Thyroid gland (tissue), 4 donors: ENCODE results near the gene GLB1L3. TPM values are rescaled to one million over a fixed set of nuclear protein-coding genes. Genes with fewer than 3 reads are reported as not detected.

Experiments used
- DNase-seq, 2 donors: peaks; one replicate each; pipeline ENCODE4 v3.0.0-alpha.2; 2019
- H3K27ac ChIP-seq, 3 donors: fragments of 200-600 bp; sonication (generic); 1 replicate in 2 of 3; 2 replicates in 1 of 3; pipeline ENCODE4 v1.5.1; 2016 to 2019; ENCODE audit warnings: mild to moderate bottlenecking in 1 of 3, moderate library complexity in 1 of 3
- H3K27me3 ChIP-seq: fragments of 200-600 bp; sonication (generic); one replicate; pipeline ENCODE4 v1.5.1; 2019
- H3K36me3 ChIP-seq, 2 donors: fragments of 200-600 bp; sonication (generic); one replicate each; pipeline ENCODE4 v1.5.1; 2016 to 2019
- H3K4me1 ChIP-seq, 2 donors: fragments of 200-600 bp; sonication (generic); one replicate each; pipeline ENCODE4 v1.5.1; 2017 to 2019
- H3K4me3 ChIP-seq, 3 donors: fragments of 200-600 bp; sonication (generic); replicated peaks in 1 of 3; 1 replicate in 2 of 3; 2 replicates in 1 of 3; pipeline ENCODE4 v1.5.1; 2016; ENCODE audit warnings: mild to moderate bottlenecking in 1 of 3
- H3K9me3 ChIP-seq: fragments of 200-600 bp; sonication (generic); one replicate; pipeline ENCODE4 v1.5.1; 2017
- POLR2A ChIP-seq, 2 donors: fragments of 450-650 bp; IDR thresholded peaks; one replicate each; pipeline ENCODE4 v1.6.1; 2017; ENCODE audit warnings: antibody characterized with exemption in 2 of 2, mild to moderate bottlenecking in 2 of 2, moderate library complexity in 1 of 2
- WGBS, 2 donors: methylation state at CpG; one replicate each; pipeline ENCODE4 v1.1.5; 2017; 5-methylcytosine and 5-hydroxymethylcytosine counted together
- intact Hi-C: fragments of 100-400 bp; cut with DNase I; formaldehyde crosslinking; loops from one replicate; pipeline ENCODE4 v1.15.1; 2023
- total RNA-seq, 4 donors: library from RNA; depleted of rRNA; stranded (reverse); fragments of >200 nt; gene quantifications; one replicate each; pipeline ENCODE4 v1.2.3, GENCODE V29; 2016
- TF ChIP-seq, protein P1 (sequence below), 6 experiments: fragments of 200-600 bp in 3 of 6; fragments of 450-650 bp in 3 of 6; sonication (generic) in 3 of 6; IDR thresholded peaks; one replicate each; pipeline ENCODE4 v1.5.1; 2016 to 2019; ENCODE audit warnings: antibody characterized with exemption in 6 of 6, mild to moderate bottlenecking in 2 of 6, inconsistent platforms in 1 of 6, moderate library complexity in 1 of 6

GLB1L3 gene
- total RNA-seq, 4 donors from 2014 or later = 0.63 to 2.0 (median 0.94) TPM

DNA sequence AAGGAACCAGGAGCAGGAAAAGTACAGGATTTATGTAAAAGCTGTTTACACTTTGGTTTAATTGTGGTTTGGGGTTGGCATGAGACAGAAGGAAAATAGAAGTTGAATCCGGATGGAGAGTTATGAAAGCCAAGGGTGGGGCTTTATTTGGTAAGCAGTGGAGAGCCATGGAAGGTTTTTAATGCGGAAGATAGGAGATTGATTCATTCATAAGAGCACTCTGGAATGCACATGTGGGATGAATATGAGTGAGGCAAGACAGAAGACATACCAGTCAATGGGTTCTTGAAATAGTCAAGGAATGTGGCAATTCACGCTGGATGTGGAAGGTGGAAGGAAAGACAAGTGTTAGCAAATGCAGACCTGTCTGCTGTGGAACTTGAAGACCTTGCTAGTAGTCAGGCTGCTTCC lies 9.3 kb upstream of the GLB1L3 start:
- intact Hi-C loops = no loop called here
- no peaks in the 10 kb centered on the region for H3K4me1 ChIP-seq
- H3K9me3 ChIP-seq = no peaks in the 10 kb centered on the region
- 57 to 67% methylated on average over 3 of the region's 3 CpGs for WGBS, 2 donors
- no peak for TF ChIP-seq POLR2A (IDR thresholded peaks at IDR 0.05)
- TF ChIP-seq, protein P1, sequence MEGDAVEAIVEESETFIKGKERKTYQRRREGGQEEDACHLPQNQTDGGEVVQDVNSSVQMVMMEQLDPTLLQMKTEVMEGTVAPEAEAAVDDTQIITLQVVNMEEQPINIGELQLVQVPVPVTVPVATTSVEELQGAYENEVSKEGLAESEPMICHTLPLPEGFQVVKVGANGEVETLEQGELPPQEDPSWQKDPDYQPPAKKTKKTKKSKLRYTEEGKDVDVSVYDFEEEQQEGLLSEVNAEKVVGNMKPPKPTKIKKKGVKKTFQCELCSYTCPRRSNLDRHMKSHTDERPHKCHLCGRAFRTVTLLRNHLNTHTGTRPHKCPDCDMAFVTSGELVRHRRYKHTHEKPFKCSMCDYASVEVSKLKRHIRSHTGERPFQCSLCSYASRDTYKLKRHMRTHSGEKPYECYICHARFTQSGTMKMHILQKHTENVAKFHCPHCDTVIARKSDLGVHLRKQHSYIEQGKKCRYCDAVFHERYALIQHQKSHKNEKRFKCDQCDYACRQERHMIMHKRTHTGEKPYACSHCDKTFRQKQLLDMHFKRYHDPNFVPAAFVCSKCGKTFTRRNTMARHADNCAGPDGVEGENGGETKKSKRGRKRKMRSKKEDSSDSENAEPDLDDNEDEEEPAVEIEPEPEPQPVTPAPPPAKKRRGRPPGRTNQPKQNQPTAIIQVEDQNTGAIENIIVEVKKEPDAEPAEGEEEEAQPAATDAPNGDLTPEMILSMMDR (IDR thresholded peaks at IDR 0.05) = no peak
- H3K27ac ChIP-seq = no peak overlapping the region
- no peak for DNase-seq
- no peaks in the 10 kb centered on the region for H3K27me3 ChIP-seq
- H3K36me3 ChIP-seq = peaks cover 14 to 17% of the 10 kb centered on the region in 2 donors
- no peak overlapping the region for H3K4me3 ChIP-seq

DNA sequence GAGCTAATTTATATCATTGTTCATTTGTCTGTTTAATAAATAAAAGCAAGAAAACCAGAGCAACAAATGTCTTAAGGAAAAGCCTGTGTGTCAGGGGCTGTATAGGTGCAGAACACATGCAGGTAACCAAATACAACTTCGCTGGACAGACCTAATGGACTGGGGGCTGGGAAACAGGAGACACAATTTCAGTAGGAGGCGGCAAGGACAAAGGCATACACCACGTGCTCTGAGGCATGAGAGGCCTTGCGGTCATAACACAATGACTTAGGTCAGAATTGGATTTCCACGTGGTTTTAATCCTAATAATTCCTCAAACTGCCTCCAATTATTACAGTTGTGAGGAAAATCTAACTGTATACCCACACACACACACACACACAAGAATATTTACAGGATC lies 8.7 kb upstream of the GLB1L3 start:
- H3K27ac ChIP-seq = no peak overlapping the region
- no peaks in the 10 kb centered on the region for H3K27me3 ChIP-seq
- intact Hi-C loops = no loop called here
- no peaks in the 10 kb centered on the region for H3K9me3 ChIP-seq
- DNase-seq = no peak
- peaks cover 8 to 11% of the 10 kb centered on the region in 2 donors for H3K36me3 ChIP-seq
- no peak overlapping the region for H3K4me3 ChIP-seq
- 79 to 80% methylated on average over 5 of the region's 5 CpGs for WGBS, 2 donors
- no peaks in the 10 kb centered on the region for H3K4me1 ChIP-seq
- TF ChIP-seq, protein P1 (IDR thresholded peaks at IDR 0.05) = no peak

GRCh38 chr11:134267966-134268365 lies 8.2 kb upstream of the GLB1L3 start:
- no peak for DNase-seq
- intact Hi-C loops = no loop called here
- Histone ChIP-seq H3K36me3 (peaks cover 7% of the 10 kb centered on the region in 2 donors), H3K9me3 (no peaks in the 10 kb centered on the region), H3K4me3 (no peak overlapping the region), H3K27ac (no peak overlapping the region), H3K27me3 (no peaks in the 10 kb centered on the region), H3K4me1 (no peaks in the 10 kb centered on the region)
- 90 to 91% methylated on average over 11 of the region's 11 CpGs for WGBS, 2 donors
- TF ChIP-seq POLR2A (IDR thresholded peaks at IDR 0.05) = no peak
- TF ChIP-seq, protein P1 (IDR thresholded peaks at IDR 0.05) = no peak

DNA sequence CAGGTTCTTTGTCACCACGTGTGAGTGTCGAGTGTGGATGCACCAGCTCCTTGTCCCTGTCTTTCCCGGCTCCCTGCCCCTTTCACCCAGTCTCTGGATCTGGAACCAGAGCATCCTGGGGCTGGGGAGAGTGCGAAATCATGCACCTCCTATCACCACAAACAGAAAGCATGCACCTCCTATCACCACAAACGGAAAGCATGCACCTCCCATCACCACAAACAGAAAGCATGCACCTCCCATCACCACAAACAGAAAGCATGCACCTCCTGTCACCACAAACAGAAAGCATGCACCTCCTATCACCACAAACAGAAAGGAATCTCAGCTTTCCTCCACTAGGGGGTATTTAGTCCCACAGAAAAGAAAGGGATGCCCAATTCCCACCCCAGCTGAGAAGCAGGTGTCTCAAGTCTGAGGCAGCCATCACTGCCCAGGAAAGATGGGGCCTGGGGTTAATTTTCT lies 5.9 kb upstream of the GLB1L3 start:
- H3K36me3 ChIP-seq = no peaks in the 10 kb centered on the region
- H3K4me1 ChIP-seq = no peaks in the 10 kb centered on the region
- peaks cover 12% of the 10 kb centered on the region for H3K27me3 ChIP-seq
- no peak overlapping the region for H3K4me3 ChIP-seq
- WGBS, 2 donors = 46% methylated on average over 4 to 5 of the region's 5 CpGs
- no peak for TF ChIP-seq POLR2A (IDR thresholded peaks at IDR 0.05)
- TF ChIP-seq, protein P1 (IDR thresholded peaks at IDR 0.05) = no peak
- no peaks in the 10 kb centered on the region for H3K9me3 ChIP-seq
- intact Hi-C loops = no loop called here
- DNase-seq = no peak
- H3K27ac ChIP-seq = no peak overlapping the region

DNA sequence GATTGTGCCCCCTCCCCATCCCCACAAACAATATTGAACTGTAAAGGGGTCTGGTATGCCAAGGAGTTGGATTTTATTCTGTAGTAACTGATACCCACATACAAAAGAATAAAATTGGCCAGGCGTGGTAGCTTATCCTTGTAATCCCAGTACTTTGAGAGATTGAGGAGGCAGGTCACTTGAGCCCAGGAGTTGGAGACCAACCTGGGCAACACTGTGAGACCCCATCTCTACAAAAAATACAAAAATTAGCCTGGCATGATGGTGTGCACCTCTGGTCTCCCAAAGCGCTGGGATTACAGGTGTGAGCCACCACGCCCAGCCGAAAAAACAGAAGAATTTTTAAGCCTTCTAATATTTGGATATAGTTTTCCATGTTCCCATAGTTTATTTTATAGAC lies 4.2 kb upstream of the GLB1L3 start:
- Histone ChIP-seq H3K9me3 (no peaks in the 10 kb centered on the region), H3K27ac (no peak overlapping the region), H3K36me3 (no peaks in the 10 kb centered on the region), H3K4me3 (no peak overlapping the region), H3K4me1 (peaks cover 9 to 16% of the 10 kb centered on the region in 2 donors), H3K27me3 (peaks cover 15% of the 10 kb centered on the region)
- 94 to 99% methylated on average over 4 of the region's 4 CpGs for WGBS, 2 donors
- DNase-seq = no peak
- TF ChIP-seq, protein P1 (IDR thresholded peaks at IDR 0.05) = no peak
- no peak for TF ChIP-seq POLR2A (IDR thresholded peaks at IDR 0.05)
- intact Hi-C loops = no loop called here
